Measurements from ENCODE around the gene ANKRD44. TPM values are rescaled to one million over a fixed set of nuclear protein-coding genes. Genes with fewer than 3 reads are reported as not detected.

ANKRD44 gene
- total RNA-seq, 4 donors from 2014 or later = 24.4 to 51.8 (median 35.7) TPM

- Histone ChIP-seq H3K36me3 (peaks cover 0 to 67% of the 10 kb centered on the region in 2 donors), H3K9me3 (no peaks in the 10 kb centered on the region), H3K4me3 (no peak overlapping the region), H3K27ac (no peak overlapping the region), H3K27me3 (no peaks in the 10 kb centered on the region), H3K4me1 (peaks cover 0 to 5% (median 0%) of the 10 kb centered on the region in 3 donors)
- no peak for ATAC-seq
- WGBS, 2 donors (ENCODE audit: low coverage in 1 of 2) = 91 to 95% methylated on average over 6 of the region's 6 CpGs
- TF ChIP-seq POLR2A (IDR thresholded peaks at IDR 0.05) (no peak), POLR2AphosphoS5 (IDR thresholded peaks at IDR 0.05) (no peak), CTCF (IDR thresholded peaks at IDR 0.05) (no peak), EP300 (IDR thresholded peaks at IDR 0.05) (no peak)
These were observed 317.0 kb downstream of the ANKRD44 start for GRCh38 chr2:196993617-196994016.

- TF ChIP-seq EP300 (IDR thresholded peaks at IDR 0.05) (no peak), CTCF (IDR thresholded peaks at IDR 0.05) (no peak), POLR2A (IDR thresholded peaks at IDR 0.05) (no peak), POLR2AphosphoS5 (IDR thresholded peaks at IDR 0.05) (no peak)
- no peaks in the 10 kb centered on the region for H3K9me3 ChIP-seq
- H3K4me3 ChIP-seq = no peak overlapping the region
- no peaks in the 10 kb centered on the region for H3K27me3 ChIP-seq
- peaks cover 0 to 56% of the 10 kb centered on the region in 2 donors for H3K36me3 ChIP-seq
- WGBS, 2 donors (ENCODE audit: low coverage in 1 of 2) = no CpG with 5 or more reads among the region's 1 CpG
- peaks cover 0 to 16% (median 0%) of the 10 kb centered on the region in 3 donors for H3K4me1 ChIP-seq
- no peak for ATAC-seq
- H3K27ac ChIP-seq = no peak overlapping the region
These were observed 318.1 kb downstream of the ANKRD44 start for GRCh38 chr2:196992466-196992865.

GRCh38 chr2:196990788-196991461 lies 319.7 kb downstream of the ANKRD44 start:
- Histone ChIP-seq H3K9me3 (no peaks in the 10 kb centered on the region), H3K27ac (no peak overlapping the region), H3K27me3 (no peaks in the 10 kb centered on the region), H3K4me3 (no peak overlapping the region), H3K4me1 (peaks cover 0 to 18% (median 0%) of the 10 kb centered on the region in 3 donors), H3K36me3 (peaks cover 0 to 47% of the 10 kb centered on the region in 2 donors)
- ATAC-seq = no peak
- TF ChIP-seq CTCF (IDR thresholded peaks at IDR 0.05) (no peak), EP300 (IDR thresholded peaks at IDR 0.05) (no peak), POLR2A (IDR thresholded peaks at IDR 0.05) (no peak), POLR2AphosphoS5 (IDR thresholded peaks at IDR 0.05) (no peak)
- 85 to 87% methylated on average over 4 to 7 of the region's 10 CpGs for WGBS, 2 donors (ENCODE audit: low coverage in 1 of 2)

- WGBS, 2 donors (ENCODE audit: low coverage in 1 of 2) = 96 to 100% methylated on average over 1 of the region's 1 CpG
- TF ChIP-seq CTCF (IDR thresholded peaks at IDR 0.05) (no peak), EP300 (IDR thresholded peaks at IDR 0.05) (no peak), POLR2AphosphoS5 (IDR thresholded peaks at IDR 0.05) (no peak)
- no peak for ATAC-seq
- Histone ChIP-seq H3K4me3 (no peak overlapping the region), H3K9me3 (no peaks in the 10 kb centered on the region), H3K27me3 (no peaks in the 10 kb centered on the region), H3K36me3 (peaks cover 0 to 39% of the 10 kb centered on the region in 2 donors), H3K27ac (no peak overlapping the region), H3K4me1 (peaks cover 0 to 18% (median 0%) of the 10 kb centered on the region in 3 donors)
These were observed 320.5 kb downstream of the ANKRD44 start for GRCh38 chr2:196990092-196990491.

- Histone ChIP-seq H3K4me3 (no peak overlapping the region), H3K27me3 (no peaks in the 10 kb centered on the region), H3K36me3 (peaks cover 0 to 33% of the 10 kb centered on the region in 2 donors), H3K27ac (no peak overlapping the region), H3K4me1 (peaks cover 0 to 18% (median 0%) of the 10 kb centered on the region in 3 donors), H3K9me3 (no peaks in the 10 kb centered on the region)
- ATAC-seq = no peak
- 81 to 89% methylated on average over 4 of the region's 4 CpGs for WGBS, 2 donors (ENCODE audit: low coverage in 1 of 2)
- no peak for TF ChIP-seq POLR2A (IDR thresholded peaks at IDR 0.05)
- TF ChIP-seq CTCF (IDR thresholded peaks at IDR 0.05) = no peak
- no peak for TF ChIP-seq POLR2AphosphoS5 (IDR thresholded peaks at IDR 0.05)
- TF ChIP-seq EP300 (IDR thresholded peaks at IDR 0.05) = no peak
These were observed 321.1 kb downstream of the ANKRD44 start for GRCh38 chr2:196989496-196989895.

Data from gastroesophageal sphincter (tissue), 4 donors.